HG03565 (cell line): ENCODE results near the gene LCORL.
"Not testable (repeated sequence)": the region's sequence is repeated elsewhere in the genome, so short reads cannot be mapped to it uniquely, and the experiment has no call there.

Experiments used
- ATAC-seq: cut with Tn5 transposase; IDR thresholded peaks from one replicate; pipeline ENCODE4 v1.9.1; 2021; ENCODE audit warnings: mild to moderate bottlenecking, moderate library complexity; ENCODE audit not compliant: unreplicated experiment

Gene LCORL

DNA sequence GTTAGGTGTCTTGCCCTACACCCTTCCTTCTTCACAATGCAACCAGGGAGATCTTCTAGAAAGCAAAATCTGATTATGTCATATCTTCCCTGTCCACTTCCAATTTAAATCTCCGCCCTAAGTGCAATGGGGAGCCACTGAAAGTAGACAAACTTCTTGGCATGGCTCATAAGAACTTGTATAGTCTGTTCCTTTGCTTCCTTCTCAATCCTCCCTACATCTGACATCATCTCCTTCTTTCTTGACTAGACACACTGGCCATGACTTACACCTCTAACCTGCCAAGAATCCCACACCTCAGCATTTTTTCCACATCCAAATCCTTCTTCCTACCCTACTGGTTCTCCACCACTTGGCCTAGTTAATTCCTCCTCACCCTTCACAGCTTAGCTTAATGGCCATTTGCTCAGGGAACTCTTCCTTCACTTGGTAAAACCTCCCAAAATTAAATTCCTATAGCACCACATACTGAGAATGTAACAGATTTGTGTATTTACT lies 155.6 kb downstream of the LCORL start:
- no peak for ATAC-seq

DNA sequence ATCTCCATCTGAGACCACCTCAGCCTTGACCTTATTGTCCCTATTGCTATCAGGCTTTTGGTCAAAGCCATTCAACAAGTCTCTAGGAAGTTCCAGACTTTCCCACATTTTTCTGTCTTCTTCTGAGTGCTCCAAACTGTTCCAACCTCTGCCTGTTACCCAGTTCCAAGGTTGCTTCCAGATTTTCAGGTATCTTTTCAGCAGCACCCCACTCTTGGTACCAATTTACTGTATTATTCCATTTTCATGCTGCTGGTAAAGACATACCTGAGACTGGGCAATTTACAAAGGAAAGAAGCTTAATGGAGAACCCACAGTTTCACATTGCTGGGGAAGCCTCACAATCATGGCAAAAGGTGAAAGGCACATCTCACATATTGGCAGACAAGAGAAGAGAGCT lies 159.6 kb downstream of the LCORL start:
- not testable (repeated sequence) for ATAC-seq

DNA sequence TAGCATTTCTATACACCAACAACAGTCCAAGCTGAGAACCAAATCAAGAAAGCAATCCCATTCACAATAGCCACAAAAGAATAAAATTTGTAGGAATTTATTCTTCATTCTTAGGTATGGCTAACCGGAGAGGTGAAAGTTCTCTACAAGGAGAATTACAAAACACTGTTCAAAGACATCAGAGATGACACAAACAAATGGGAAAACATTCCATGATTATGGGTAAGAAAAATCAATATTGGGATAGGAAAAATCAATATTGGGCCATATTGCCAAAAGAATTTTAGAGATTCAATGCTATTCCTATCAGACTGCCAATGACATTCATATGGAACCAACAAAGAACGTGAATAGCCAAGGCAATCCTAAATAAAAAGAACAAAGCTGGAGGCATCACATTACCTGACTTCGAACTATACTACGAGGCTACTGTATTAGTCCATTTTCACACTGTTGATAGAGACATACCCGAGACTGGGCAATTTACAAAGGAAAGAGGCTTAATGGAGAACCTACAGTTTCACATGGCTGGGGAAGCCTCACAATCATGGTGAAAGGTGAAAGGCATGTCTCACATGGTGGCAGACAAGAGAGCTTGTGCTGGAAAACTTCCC lies 161.7 kb downstream of the LCORL start:
- no peak for ATAC-seq

DNA sequence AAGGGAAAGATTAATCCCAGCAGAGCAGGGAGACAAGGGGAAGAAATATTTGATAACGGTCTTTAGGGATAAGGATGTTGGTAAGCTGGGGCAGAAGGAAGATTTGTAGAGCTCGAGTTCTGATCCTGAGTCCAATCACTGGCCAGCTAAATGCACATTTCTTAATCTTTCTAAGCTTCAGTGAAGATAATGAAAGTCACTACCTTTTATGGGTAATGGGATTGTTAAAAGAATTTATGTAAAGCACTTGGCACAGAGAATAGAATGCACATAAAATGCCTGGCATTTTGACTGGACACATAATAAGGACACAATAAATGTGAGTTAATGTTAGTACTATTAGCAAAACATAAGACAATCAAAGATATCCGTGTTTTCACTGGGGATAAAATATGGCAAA lies 167.5 kb downstream of the LCORL start:
- ATAC-seq, result no peak

GRCh38 chr4:17851959-17852358 lies 169.6 kb downstream of the LCORL start:
- ATAC-seq, result no peak

DNA sequence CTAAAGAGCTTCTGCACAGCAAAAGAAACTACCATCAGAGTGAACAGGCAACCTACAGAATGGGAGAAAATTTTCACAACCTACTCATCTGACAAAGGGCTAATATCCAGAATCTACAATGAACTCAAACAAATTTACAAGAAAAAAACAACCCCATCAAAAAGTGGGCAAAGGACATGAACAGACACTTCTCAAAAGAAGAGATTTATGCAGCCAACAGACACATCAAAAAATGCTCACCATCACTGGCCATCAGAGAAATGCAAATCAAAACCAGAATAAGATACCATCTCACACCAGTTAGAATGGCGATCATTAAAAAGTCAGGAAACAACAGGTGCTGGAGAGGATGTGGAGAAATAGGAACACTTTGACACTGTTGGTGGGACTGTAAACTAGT lies 171.3 kb downstream of the LCORL start:
- ATAC-seq, result not testable (repeated sequence)

DNA sequence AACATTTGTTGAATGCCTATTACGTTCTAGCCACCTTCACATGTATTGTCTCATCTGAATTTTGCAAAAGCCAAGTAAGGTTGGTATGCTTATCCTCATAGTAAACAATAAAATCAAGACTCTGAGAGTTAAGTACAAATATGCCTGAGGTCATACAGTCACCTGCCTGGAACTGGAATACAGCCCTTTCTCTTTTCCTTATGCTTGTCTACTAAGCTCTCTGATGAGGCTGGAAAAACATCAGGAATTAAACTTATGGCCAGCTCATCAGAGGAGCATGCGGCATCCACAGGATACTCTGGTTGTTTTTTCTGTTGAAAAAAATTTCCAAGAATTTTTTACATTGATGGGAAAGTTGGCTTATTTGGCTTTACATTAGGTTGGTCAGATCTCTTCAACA lies 175.3 kb downstream of the LCORL start:
- no peak for ATAC-seq

DNA sequence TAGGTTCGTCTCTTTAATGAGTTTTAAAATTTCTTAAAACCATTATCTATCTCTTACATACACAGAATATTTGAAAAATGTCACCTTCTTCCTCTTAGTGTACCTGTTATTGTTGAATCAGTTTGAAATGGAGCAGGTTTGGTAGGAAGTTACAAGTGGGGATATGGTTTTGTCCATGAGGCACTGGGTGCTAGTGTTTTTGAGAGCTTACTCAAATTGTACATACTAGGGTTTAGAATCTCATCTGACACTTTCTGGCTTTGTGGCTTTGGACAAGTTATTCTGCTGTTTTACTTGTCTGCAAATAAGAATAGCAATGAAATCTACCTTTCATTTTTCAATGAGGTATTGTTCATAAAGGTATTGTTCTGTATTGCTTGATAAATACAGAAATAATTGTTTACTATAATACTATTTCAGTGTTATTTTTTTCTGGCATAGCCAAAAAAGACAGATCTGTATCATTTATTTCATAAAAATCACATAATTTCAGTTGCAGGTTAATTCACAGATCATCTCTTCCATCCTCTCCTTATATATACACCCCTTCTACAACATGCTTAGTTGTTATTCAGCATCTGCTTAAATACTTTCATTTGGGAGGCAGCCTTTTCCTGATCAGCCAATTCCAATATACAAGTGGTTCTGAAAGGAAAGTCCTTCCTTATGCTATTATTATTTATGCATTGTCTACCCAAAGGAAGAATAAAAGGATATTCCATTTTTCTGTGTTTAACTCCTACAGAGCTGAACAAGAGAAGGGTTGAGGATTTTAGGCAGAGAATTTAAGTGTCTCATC lies 197.5 kb downstream of the LCORL start:
- ATAC-seq, result no peak

GRCh38 chr4:17817027-17817426 lies 204.5 kb downstream of the LCORL start:
- peak; percentile 79 for ATAC-seq

DNA sequence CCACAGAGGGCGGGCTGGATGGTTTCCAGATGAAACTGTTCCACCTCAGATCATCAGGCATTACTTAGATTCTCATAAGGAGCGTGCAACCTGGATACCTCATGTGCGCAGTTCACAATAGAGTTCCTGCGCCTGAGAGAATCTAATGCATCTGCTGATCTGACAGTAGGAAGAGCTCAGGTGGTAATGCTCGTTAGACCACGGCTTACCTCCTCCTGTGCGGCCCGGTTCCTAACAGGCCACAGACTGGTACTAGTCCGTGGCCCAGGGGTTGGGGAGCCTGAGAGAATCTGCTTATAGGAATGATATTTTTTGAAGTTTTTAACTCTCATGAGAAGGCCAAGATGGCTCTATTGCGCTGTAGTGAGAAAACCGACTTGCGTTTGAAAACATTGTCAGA lies 205.4 kb downstream of the LCORL start:
- ATAC-seq, result no peak

DNA sequence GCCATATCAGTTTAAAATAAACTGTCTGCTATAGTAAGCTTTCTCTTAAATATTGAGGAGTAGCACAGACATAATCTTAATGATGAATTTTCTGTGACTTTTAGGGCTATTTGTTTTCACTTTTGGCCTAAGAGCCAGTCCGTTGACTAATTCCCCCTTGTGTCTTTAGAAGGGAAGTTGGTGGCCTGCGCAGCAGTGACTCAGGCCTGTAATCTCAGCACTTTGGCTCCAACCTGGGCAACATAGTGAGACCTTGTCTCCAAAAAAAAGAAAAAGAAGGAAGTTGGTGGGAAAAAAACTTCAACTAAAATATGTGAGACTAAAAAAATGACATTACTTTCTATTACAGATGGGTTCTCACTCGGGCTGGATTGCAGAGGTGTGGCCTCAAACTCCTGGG lies 207.4 kb downstream of the LCORL start:
- no peak for ATAC-seq

DNA sequence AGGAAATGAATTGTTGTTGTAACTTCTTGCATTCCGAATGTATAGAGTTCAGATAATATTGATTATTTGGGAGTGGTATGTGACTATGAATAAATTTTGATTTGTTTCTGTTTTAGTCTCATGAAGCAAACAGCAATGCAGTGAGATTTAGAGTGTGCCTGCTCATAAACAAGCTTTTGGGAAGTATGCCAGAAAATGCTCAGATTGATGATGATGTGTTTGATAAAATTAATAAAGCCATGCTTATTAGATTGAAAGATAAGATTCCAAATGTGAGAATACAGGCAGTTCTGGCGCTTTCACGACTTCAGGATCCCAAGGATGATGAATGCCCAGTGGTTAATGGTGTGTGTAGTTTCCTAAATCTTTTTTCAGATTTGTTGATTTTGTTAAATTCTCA lies 208.8 kb downstream of the LCORL start:
- ATAC-seq, result no peak

GRCh38 chr4:17812125-17812524 lies 209.4 kb downstream of the LCORL start:
- no peak for ATAC-seq

DNA sequence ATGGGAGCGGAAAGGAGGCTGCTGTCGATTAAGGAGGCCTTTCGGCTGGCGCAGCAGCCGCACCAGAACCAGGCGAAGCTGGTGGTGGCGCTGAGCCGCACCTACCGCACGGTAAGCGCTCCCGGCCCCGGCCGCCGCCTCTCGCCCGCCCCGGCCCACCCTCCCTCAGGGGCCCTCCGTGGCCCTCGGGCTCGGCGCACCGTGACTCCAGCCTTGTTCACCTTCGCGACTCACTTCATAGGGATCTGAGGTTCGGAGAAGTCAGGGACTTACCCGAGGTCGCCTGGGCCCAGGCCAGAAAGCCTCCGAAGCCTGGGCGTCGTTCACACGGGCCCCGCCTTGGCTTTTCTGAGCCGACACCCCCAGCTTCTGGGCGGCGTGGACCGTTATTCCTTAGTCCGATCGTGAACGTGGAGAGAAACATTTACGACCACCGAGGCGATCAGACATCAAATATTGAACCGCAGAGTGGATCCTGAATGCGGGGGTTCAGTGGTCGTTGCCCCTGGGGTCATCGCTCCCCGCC lies 210.4 kb downstream of the LCORL start:
- peak; percentile 14 for ATAC-seq

DNA sequence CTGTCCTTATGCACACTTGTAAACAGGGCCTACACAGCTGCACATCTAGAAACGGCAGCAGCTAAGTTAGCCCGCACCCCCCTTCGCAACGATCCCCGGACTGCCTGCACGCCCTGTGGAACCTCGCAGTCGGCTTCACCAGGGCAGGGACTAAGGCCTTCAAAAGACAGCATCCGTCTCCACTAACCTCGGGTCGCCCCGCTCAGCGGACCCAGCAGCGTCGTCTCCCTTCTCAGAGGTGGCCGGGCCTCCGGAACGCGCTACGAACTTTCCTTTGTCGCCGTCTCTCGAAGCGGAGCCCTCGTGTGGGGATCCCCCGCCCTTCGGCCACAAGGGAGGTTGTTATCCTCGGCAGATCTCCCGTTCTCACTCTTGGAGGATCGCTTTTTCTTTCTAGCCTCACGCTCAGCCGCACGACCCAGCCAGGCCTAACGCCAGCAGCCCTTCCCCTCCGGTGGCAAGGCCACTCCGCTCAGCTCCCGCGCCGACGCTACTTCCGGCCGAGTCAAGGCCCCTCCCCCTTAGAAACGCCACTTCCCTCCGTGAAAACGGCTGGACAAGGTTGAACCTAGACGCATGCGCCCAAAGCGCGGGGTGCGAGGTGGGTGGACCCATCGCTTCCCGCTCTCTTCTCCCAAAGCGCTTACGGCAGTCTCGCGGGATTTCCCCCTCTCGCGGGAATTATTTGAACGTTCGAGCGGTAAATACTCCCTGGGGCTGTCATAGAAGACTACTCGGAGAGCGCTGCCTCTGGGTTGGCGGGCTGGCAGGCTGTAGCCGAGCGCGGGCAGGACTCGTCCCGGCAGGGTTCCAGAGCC lies 211.1 kb downstream of the LCORL start, which contains the start of the genes DCAF16 and NCAPG:
Gene DCAF16, minus strand, starts transcription at position 498 of the 818 bp plus-strand sequence. CDS start 6,616 bp downstream, outside the sequence.
Gene NCAPG, plus strand, starts transcription at position 720 of the 818 bp plus-strand sequence. CDS start 99 bp downstream, outside the sequence.
- ATAC-seq, result peak; percentile 80

DNA sequence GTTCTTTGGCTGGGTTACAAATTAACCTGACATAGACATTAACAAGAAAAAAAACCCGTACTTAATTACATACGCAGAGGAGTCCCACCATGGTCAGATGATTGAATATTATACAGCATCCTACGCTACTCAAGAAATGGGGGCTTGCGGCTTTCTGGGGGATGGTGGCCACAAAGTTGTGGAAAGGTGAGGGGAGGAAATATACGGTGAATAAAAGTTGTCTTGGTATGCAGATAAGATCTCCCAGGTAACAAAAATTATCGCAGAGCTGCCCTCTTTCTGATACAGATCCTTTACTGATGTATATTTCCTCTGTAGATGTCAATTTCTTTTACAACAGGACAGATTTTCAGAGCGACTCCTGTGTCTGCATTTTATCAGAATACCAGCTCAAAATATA lies 211.9 kb downstream of the LCORL start:
- no peak for ATAC-seq

- no peak for ATAC-seq
Measured at GRCh38 chr4:17807446-17807845, 214.1 kb downstream of the LCORL start.

DNA sequence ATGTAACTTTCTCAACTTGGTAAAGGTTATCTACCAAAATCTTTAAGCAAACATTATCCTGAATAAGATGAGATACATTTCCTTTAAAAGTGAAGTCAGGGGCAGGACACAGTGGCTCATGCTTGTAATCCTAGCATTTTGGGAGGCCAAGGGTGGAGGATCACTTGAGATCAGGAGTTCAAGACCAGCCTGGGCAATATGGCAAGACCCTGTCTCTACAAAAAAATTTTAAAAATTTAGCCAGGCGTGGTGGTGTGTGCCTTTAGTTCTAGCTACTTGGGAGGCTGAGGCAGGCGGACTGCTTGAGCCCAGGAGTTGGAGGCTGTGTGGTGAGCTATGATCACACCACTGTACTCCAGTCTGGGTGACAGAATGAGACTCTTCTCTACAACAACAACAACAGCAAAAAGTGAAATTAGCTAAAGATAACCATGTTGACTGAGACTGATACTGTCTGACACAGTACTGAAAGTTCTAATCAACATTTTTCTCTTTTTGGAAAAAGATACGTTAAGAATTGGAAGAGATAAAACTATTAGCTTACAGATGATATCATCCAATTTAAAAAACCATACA lies 215.9 kb downstream of the LCORL start:
- ATAC-seq, result no peak

GRCh38 chr4:17797808-17798207 lies 223.7 kb downstream of the LCORL start:
- ATAC-seq, result no peak

DNA sequence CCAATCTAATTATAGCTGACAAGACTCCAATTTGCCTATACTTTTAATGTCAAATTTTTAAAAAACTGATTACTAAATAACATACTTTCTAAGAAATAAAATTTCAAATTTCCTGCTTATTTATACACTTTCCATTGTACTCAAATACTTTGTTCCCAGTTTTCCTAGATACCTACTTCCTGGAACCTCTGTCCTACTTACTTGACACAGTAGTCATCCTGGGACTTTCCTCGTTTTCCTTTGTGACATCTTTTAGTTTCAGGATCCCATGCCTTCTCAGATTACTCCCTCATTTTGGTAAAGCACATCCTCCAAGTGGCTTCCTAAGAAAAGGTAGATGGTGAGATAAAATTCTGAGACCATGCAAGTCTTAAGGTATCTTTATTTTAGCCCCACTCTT lies 226.8 kb downstream of the LCORL start:
- no peak for ATAC-seq
